NCI-H69 (cell line): ENCODE measurements around the gene PRKD3.

Experiments
- DNase-seq: peaks from one replicate; lab custom pipeline; 2025; lab: John Stamatoyannopoulos, UW

PRKD3 gene

GRCh38 chr2:37343537-37344434, 19.2 kb upstream of the PRKD3 start:
- peak; percentile 71 for DNase-seq

GRCh38 chr2:37342591-37343220, 18.1 kb upstream of the PRKD3 start:
- no peak for DNase-seq

GRCh38 chr2:37340637-37341036, 16.0 kb upstream of the PRKD3 start:
- DNase-seq = no peak

DNA sequence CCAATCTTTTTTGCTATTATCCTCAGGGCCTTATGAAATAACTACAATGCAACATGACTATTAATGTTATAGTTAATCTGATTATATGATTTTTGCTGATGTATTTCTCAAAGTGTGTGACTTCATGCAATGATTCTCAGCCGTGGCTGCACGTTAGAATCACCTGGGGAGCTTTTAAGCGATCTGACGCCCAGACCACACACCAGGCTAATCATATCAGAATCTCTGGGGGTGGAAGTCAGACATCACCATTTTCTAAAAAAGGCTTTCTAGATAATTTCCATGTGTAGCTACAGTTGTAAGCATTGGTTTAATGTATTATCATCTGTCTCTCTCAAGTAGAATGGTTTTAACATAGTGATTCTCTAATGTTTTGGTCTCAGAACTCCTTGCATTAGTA, 14.3 kb upstream of the PRKD3 start:
- DNase-seq = no peak

GRCh38 chr2:37337620-37338280, 13.1 kb upstream of the PRKD3 start:
- peak; percentile 7 for DNase-seq

DNA sequence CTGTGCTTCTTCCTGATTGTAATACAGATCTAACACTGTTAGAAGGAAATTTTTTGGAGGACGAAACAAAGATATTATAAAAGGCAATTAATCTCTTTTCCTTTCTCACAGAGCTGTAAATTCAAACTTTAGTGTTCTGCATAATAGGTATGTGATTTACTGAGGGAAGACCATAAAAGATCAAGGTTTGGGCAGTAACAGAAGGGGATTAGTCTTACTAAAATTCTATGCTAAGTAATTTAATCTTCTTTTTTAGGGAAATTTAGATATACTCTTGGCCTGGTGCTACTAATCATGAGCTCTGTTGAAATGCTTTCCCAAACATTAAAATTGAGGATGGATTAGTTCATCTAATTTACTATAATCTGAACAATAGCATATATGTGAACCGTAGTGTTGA, 11.0 kb upstream of the PRKD3 start:
- no peak for DNase-seq

- DNase-seq = no peak
Measured at GRCh38 chr2:37333256-37333655, 8.6 kb upstream of the PRKD3 start.

DNA sequence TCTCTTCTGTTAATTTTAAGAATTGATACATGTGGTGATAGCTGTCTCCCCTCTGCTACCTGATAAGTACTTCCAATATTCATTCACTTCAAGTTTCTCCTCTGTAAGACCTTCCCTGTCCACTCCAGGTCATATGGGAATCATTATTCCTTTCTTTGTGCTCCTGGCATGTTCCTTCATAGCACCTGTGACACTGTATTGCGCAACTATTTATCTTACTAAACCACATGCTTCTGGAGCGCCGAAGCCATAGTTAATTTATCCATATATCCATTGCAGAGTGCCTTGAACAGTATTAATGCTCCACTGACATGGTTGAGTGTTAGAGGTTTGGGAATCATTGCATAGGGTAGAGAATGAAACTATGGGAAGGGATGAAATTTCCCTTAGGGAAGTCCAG, 7.9 kb upstream of the PRKD3 start:
- no peak for DNase-seq

DNA sequence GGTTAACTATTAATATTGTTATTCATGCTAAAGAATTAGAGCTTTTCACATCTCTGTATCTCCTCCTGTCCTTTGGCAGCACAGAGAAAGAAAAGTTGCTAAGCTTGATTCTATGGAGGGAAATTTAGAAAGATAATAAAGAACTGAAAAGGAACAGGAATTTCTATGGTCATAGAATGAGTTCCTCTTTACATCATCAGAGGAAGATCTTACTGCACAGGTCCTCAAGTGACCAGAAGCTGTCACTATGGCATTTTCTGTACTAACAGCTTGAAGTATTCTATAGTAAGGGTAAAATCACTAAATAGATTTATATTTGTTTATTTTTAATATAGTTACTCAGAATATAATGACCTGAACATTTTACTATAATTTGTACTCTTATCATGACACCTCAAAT, 6.0 kb upstream of the PRKD3 start:
- DNase-seq = no peak

GRCh38 chr2:37326866-37327634, 2.4 kb upstream of the PRKD3 start:
- DNase-seq = no peak

- no peak for DNase-seq
Measured at GRCh38 chr2:37326285-37326684, 1.7 kb upstream of the PRKD3 start.

- DNase-seq = no peak
Measured at GRCh38 chr2:37325625-37326071, 1.0 kb upstream of the PRKD3 start.

DNA sequence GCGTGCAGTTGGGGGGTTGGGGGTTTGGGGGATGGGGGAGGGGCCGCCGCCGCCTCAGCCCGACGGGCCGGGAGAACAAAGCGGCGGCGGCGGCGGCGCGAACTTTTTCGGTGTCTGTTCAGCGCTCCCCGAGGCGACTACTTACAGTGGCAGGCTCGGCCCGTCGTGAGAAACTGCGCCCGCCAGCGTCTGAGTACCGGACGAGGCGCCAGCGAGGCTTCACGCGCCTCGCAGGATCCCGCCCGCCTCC, 172 bp downstream of the PRKD3 start:
- DNase-seq = no peak

DNA sequence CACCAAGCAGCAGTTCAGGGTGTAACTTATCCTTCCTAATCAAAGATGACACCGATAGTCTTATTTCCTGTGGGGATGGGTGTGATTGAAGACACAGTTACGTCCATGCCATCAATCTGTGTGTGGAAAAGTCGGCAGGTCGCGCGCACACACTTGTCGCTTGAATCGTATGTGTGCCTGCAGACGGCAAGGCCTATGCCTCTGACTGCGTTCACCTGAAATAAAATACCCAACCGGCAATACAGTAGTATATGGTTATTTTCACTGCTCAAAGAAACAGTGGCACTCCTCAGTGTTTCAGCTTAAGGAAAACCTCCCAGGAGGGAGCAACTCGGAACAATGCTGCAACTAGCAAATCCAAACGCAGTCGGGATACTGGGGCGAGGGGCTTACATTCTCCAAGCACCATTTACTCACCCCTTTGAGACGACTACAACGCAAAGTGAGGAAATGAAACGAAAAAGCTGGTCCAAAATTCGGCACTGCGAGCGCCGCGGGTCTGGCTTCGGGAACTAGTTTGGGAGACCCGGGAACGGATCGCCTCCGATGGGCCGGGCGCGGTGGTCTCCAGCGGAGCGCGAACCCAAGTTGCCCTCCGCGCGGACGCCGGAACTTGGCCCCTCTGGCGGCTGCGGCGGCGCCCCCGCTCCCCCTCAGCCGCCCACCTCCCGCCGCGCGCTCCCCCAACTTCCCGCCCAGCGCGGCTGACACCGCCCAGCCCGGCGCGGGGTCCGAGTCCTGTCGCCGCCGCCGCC, 675 bp downstream of the PRKD3 start:
- peak; percentile 77 for DNase-seq

GRCh38 chr2:37323176-37323780, 1.4 kb downstream of the PRKD3 start:
- DNase-seq = peak; percentile 29

DNA sequence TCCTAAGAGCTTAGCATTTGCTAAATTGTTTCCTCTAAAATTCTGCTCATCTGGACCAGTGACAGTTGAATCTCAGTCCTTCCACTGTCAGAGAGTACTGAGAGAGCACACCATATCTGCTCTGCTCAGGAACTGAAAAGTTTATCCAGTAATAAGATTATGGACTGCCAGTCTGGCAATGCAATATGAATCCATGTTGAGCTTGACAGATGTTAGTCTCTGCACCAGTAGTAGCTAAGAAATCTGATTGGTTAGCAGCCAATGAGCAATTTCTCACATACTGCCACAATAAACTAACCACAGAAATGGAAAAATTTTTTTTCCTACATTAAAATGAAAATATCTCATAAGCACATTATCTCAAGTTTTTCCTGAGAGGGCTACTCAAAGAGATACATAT, 2.3 kb downstream of the PRKD3 start:
- peak; percentile 31 for DNase-seq

DNA sequence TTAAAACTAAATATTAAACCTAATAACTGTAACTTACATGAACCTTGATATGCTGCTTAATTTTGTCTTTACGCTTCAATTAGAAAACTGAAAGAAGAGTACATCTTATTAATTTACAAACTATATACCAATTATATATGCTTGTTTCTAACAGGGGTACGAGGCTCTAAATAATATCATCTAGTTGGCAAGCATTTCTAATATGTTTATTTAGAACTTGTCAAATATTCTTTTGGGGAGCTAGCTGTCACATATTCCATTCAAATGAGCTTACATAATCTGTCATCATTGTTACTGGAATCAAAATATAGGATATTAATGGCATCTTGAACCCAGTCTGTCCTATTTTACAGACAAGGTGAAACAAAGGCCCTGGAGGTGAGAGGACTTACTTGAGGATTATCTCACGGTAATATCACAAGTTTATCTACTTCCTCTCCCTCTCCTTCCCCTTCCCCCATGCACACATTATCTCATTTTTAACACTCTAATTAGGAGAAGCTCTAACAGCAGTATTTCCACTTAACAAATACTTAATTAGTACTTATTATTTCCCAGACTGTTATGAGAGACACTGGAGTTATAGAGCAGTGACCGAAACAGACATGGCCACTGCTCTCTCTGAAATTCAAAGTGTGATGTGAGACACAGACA, 3.5 kb downstream of the PRKD3 start:
- DNase-seq = peak; percentile 14

DNA sequence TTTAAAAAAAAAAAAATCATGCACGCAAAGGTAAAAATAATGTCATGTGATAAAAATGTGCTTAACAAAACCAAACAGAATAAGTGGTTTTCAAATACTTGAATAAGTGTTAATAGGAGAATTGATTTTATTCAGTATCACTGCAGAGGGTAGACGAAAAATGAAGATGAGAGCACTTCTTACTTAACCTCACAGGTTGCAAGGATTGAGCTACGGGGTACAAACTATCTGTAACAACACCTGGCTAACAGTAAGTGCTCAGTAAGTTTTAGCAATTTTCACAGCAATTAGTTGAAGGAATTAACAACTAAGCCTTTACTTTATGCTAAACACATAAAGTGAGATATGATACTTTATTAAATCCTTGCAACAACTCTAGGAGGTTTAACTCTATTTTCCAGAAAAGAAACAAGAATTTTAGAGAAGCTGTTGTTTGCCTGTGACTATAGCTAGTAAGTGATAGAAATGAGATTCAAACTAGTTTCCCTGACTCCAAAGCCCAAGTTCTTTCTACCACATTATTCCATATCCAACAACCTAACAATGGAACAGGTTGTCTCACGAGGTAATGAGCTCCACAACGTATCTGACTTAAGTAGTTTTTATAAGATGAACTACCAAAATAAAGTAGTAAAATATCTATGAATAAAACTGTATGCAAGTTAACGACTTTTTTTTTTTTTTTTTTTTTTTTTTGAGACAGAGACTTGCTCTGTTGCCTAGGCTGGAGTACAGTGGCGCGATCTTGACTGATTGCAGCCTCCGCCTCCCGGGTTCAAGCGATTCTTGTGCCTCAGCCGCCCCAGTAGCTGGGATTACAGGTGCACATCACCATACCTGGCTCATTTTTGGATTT, 4.7 kb downstream of the PRKD3 start:
- no peak for DNase-seq

DNA sequence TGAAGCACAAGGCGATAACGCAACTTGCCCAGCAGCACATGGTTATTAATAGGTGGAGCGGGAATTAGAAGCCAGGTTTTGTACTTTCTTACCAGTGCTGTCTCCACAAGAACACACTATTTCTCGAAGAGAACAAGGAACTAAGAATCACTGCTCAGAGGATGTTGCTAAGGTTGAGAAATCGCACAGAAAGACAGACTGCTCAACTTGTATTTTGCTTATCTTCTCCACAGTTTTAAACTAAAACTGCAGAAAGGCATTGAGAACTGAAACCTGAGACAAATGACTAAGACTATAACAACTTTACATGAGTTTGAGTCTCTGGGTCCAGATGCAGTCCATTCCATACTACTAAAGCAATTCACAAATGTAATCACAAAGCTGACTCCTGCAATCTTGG, 6.2 kb downstream of the PRKD3 start:
- DNase-seq = no peak

GRCh38 chr2:37317746-37318145, 6.9 kb downstream of the PRKD3 start:
- no peak for DNase-seq
